HUES48 (cell line): ENCODE results near the gene ZNF556.
"Not testable (repeated sequence)": the region's sequence is repeated elsewhere in the genome, so short reads cannot be mapped to it uniquely, and the experiment has no call there.

ENCODE experiments used
- H3K27ac ChIP-seq: one replicate; pipeline ENCODE4 v1.7.0; 2013; ENCODE audit warnings: low read depth, low read length, inconsistent platforms
- H3K27me3 ChIP-seq: 2 replicates; pipeline ENCODE4 v1.6.1; 2013; ENCODE audit warnings: mild to moderate bottlenecking, low read length; ENCODE audit not compliant: control insufficient read depth, insufficient read depth
- H3K36me3 ChIP-seq: 2 replicates; pipeline ENCODE4 v1.6.1; 2013; ENCODE audit warnings: low read length; ENCODE audit not compliant: control insufficient read depth, insufficient read depth
- H3K4me1 ChIP-seq: 2 replicates; pipeline ENCODE4 v1.6.1; 2013; ENCODE audit warnings: mild to moderate bottlenecking, low read length; ENCODE audit not compliant: control insufficient read depth, insufficient read depth
- H3K4me3 ChIP-seq: 2 replicates; pipeline ENCODE4 v1.5.1; 2013; ENCODE audit warnings: mild to moderate bottlenecking, low read depth, low read length
- H3K9ac ChIP-seq: 2 replicates; pipeline ENCODE4 v1.6.1; 2013; ENCODE audit warnings: mild to moderate bottlenecking, low read depth, low read length, moderate library complexity
- H3K9me3 ChIP-seq: 2 replicates; pipeline ENCODE4 v1.6.1; 2013; ENCODE audit warnings: low read length; ENCODE audit not compliant: control insufficient read depth, insufficient read depth

Gene ZNF556

GRCh38 chr19:2854849-2855248, 12.3 kb upstream of the ZNF556 start:
- Histone ChIP-seq H3K36me3 (peaks cover 39% of the 10 kb centered on the region), H3K4me3 (no peak overlapping the region), H3K9ac (no peak overlapping the region), H3K4me1 (no peaks in the 10 kb centered on the region), H3K9me3 (peaks cover 83% of the 10 kb centered on the region), H3K27ac (no peak overlapping the region), H3K27me3 (no peaks in the 10 kb centered on the region)

- Histone ChIP-seq H3K9ac (no peak overlapping the region), H3K4me1 (no peaks in the 10 kb centered on the region), H3K27ac (no peak overlapping the region), H3K36me3 (peaks cover 29% of the 10 kb centered on the region), H3K27me3 (no peaks in the 10 kb centered on the region), H3K9me3 (peaks cover 76% of the 10 kb centered on the region), H3K4me3 (no peak overlapping the region)
These were observed 10.6 kb upstream of the ZNF556 start for GRCh38 chr19:2856457-2857050.

DNA sequence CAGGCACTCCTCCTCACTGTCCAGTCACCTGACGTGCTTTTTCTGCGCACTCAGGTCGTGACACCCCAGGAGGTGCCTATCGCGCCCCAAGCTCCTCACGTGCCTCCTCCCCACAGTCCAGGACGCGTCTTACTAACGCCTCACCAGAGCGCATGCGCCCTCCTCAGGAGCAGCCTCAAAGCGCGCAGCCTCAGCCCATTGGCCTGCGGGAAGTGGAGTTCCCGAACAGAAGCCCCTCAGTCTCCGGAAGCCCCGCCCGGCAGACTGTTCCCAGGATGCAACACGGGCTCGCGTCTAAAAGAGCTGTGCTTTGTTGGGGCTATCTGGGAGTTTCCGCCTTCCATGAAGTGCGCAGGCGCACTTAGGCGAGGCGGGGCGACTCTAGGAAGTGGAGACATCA, 8.3 kb upstream of the ZNF556 start:
- H3K9me3 ChIP-seq: peaks cover 63% of the 10 kb centered on the region
- H3K36me3 ChIP-seq: peaks cover 6% of the 10 kb centered on the region
- no peaks in the 10 kb centered on the region for H3K4me1 ChIP-seq
- H3K27me3 ChIP-seq: no peaks in the 10 kb centered on the region
- H3K9ac ChIP-seq: no peak overlapping the region
- H3K27ac ChIP-seq: no peak overlapping the region
- H3K4me3 ChIP-seq: no peak overlapping the region

- H3K4me1 ChIP-seq: no peaks in the 10 kb centered on the region
- no peak overlapping the region for H3K4me3 ChIP-seq
- no peak overlapping the region for H3K9ac ChIP-seq
- H3K27ac ChIP-seq: no peak overlapping the region
- no peaks in the 10 kb centered on the region for H3K27me3 ChIP-seq
- no peaks in the 10 kb centered on the region for H3K36me3 ChIP-seq
- H3K9me3 ChIP-seq: peaks cover 49% of the 10 kb centered on the region
These were observed 3.3 kb upstream of the ZNF556 start for GRCh38 chr19:2863816-2864215.

DNA sequence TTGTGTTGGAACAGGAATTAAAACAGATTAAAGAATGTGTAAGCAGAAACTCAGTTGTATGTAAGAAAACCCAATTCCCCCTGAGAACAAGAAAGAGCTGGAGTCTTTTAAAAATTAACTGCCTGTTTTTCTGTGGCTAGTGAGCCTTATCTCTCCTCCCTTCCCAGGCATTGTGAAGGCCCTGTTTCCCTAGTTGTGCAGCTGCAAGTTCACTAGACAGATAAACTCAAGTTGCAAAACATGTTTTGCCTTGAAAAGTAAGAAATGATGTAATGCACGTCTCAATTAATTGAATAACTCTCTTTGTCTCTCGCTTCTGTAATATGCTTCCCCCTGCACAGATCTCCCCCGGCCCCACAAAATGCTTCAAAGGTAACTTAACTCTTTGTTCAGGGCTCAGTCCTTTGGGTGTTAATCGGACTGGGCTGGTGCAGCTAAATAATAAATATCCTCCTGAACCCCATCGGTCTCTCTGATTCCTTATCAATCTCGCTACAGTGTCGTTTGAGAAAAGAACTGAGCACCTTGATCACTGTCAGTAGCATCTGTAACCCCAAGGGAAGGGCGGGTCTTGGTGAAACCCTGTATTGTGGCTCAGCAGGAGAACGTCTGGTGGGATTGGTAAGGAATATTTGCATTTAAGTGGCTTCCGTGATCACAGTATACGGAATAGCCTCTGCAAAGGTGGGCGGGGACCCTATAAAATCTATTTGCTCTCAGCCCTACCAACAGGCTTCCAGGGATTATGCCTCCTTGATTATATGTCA, 1.6 kb upstream of the ZNF556 start:
- no peaks in the 10 kb centered on the region for H3K27me3 ChIP-seq
- H3K36me3 ChIP-seq: no peaks in the 10 kb centered on the region
- H3K9ac ChIP-seq: no peak overlapping the region
- no peak overlapping the region for H3K27ac ChIP-seq
- H3K4me1 ChIP-seq: no peaks in the 10 kb centered on the region
- peaks cover 49% of the 10 kb centered on the region for H3K9me3 ChIP-seq
- no peak overlapping the region for H3K4me3 ChIP-seq

GRCh38 chr19:2866495-2867024, 575 bp upstream of the ZNF556 start:
- H3K9ac ChIP-seq: no peak overlapping the region
- H3K4me3 ChIP-seq: no peak overlapping the region

GRCh38 chr19:2869618-2870017, 2.5 kb downstream of the ZNF556 start:
- no peak overlapping the region for H3K4me3 ChIP-seq
- no peaks in the 10 kb centered on the region for H3K4me1 ChIP-seq
- no peaks in the 10 kb centered on the region for H3K27me3 ChIP-seq
- H3K27ac ChIP-seq: no peak overlapping the region
- H3K9ac ChIP-seq: no peak overlapping the region
- H3K36me3 ChIP-seq: no peaks in the 10 kb centered on the region
- H3K9me3 ChIP-seq: peaks cover 50% of the 10 kb centered on the region

More at GRCh38 chr19:2866495-2867024, 575 bp upstream of the ZNF556 start:
- Histone ChIP-seq H3K27me3 (no peaks in the 10 kb centered on the region), H3K4me1 (no peaks in the 10 kb centered on the region), H3K36me3 (no peaks in the 10 kb centered on the region), H3K27ac (no peak overlapping the region), H3K9me3 (peaks cover 50% of the 10 kb centered on the region)

DNA sequence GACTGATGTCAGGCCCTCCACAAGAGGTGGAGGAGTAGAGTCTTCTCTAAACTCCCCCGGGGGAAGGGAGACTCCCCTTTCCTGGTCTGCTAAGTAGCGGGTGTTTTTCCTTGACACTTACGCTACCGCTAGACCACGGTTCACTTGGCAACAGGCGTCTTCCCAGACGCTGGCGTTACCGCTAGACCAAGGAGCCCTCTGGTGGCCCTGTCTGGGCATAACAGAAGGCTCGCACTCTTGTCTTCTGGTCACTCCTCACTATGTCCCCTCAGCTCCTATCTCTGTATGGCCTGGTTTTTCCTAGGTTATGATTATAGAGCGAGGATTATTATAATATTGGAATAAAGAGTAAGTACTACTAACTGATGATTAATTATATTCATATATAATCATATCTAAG, 5.0 kb downstream of the ZNF556 start:
- not testable (repeated sequence) for H3K36me3 ChIP-seq, H3K27ac ChIP-seq, H3K4me1 ChIP-seq

GRCh38 chr19:2877398-2878331, 10.5 kb downstream of the ZNF556 start:
- Histone ChIP-seq H3K4me3 (peak overlapping the region; percentile 13; the same call in 1 of the 2 replicates), H3K27me3 (no peaks in the 10 kb centered on the region), H3K9ac (no peak overlapping the region), H3K27ac (no peak overlapping the region), H3K4me1 (no peaks in the 10 kb centered on the region), H3K36me3 (no peaks in the 10 kb centered on the region), H3K9me3 (peaks cover 48% of the 10 kb centered on the region)

More for the DNA sequence above, 5.0 kb downstream of the ZNF556 start:
- not testable (repeated sequence) for H3K27me3 ChIP-seq, H3K9ac ChIP-seq, H3K4me3 ChIP-seq
- peaks cover 51% of the 10 kb centered on the region for H3K9me3 ChIP-seq

- H3K36me3 ChIP-seq: no peaks in the 10 kb centered on the region
- 0 out of 2 replicates have a peak, but pooled peaks cover 3% of the 10 kb centered on the region for H3K4me1 ChIP-seq
- H3K27ac ChIP-seq: no peak overlapping the region
- no peak overlapping the region for H3K4me3 ChIP-seq
- peaks cover 23% of the 10 kb centered on the region; the same call in 1 of the 2 replicates for H3K9me3 ChIP-seq
- H3K27me3 ChIP-seq: no peaks in the 10 kb centered on the region
- no peak overlapping the region for H3K9ac ChIP-seq
These were observed 16.7 kb downstream of the ZNF556 start for GRCh38 chr19:2883686-2884439.
